A549 (cell line): Measurements from ENCODE around the gene LCE1F. TPM values are rescaled to one million over a fixed set of nuclear protein-coding genes. Genes with fewer than 3 reads are reported as not detected.

Experiments used
- ATAC-seq, 2 experiments: fragments of 200-7000 bp in 1 of 2; fragments of >200 bp in 1 of 2; cut with Nextera tagmentation in 1 of 2; cut with Tn5 transposase in 1 of 2; 3 replicates each; pipeline versions ENCODE4 v1.8.0 to v1.9.1; 2018 to 2020; ENCODE audit warnings: mild to moderate bottlenecking in 1 of 2, moderate library complexity in 1 of 2
- CTCF ChIA-PET: fragments of 300-600 bp; sonication (Branson Sonifier 250); formaldehyde crosslinking; extraction: SDS; loops from one replicate; lab custom pipeline; 2021; ENCODE audit warnings: antibody characterized with exemption, inconsistent platforms; lab: Yijun Ruan, JAX
- POLR2A ChIA-PET: fragments of 350-600 bp; formaldehyde crosslinking; extraction: SDS; loops from one replicate; lab custom pipeline; 2021; ENCODE audit warnings: antibody characterized with exemption, inconsistent platforms; lab: Yijun Ruan, JAX
- DNase-seq, 2 experiments: peaks; one replicate each; pipeline versions ENCODE4 v3.0.0 to v3.0.0-alpha.2; 2011 to 2016; ENCODE audit warnings: low read depth in 1 of 2, low spot score in 1 of 2
- FAIRE-seq: peaks from 2 replicates; lab custom pipeline; 2011; peaks lifted over from hg19 to GRCh38; lab: Jason Lieb, UNC
- H3K27ac ChIP-seq, 2 experiments: fragments of >200 bp; sonication (Bioruptor Twin); formaldehyde crosslinking; 3 replicates each; pipeline ENCODE4 v1.5.1; 2016 to 2017
- H3K4me1 ChIP-seq: fragments of >200 bp; sonication (Bioruptor Twin); formaldehyde crosslinking; 3 replicates; pipeline ENCODE4 v1.6.1; 2016
- H3K4me2 ChIP-seq: fragments of >200 bp; sonication (Bioruptor Twin); formaldehyde crosslinking; 3 replicates; pipeline ENCODE4 v1.6.1; 2016
- H3K4me3 ChIP-seq: fragments of >200 bp; sonication (Bioruptor Twin); formaldehyde crosslinking; 3 replicates; pipeline ENCODE4 v1.5.1; 2016
- H3K9me3 ChIP-seq: fragments of >200 bp; sonication (Bioruptor Twin); formaldehyde crosslinking; 3 replicates; pipeline ENCODE4 v1.6.1; 2016
- BCL3 ChIP-seq: fragments of >200 bp; sonication (Bioruptor Twin); formaldehyde crosslinking; IDR thresholded peaks from 3 replicates; pipeline ENCODE4 v1.6.1; 2016
- BHLHE40 ChIP-seq: IDR thresholded peaks from 2 replicates; pipeline ENCODE4 v1.6.1; 2012; ENCODE audit warnings: low read depth, low read length, inconsistent platforms
- CBX2 ChIP-seq: fragments of 200-600 bp; sonication (generic); IDR thresholded peaks from 2 replicates; pipeline ENCODE4 v1.6.1; 2016; ENCODE audit warnings: low read depth, mild to moderate bottlenecking, borderline replicate concordance
- CTCF ChIP-seq: fragments of >200 bp; sonication (Bioruptor Twin); formaldehyde crosslinking; IDR thresholded peaks from 3 replicates; pipeline ENCODE4 v1.5.1; 2016
- EHMT2 ChIP-seq: fragments of 200-600 bp; sonication (generic); IDR thresholded peaks from 2 replicates; pipeline ENCODE4 v1.6.1; 2016; ENCODE audit warnings: antibody characterized with exemption, low read depth, mild to moderate bottlenecking, moderate library complexity
- EP300 ChIP-seq, 2 experiments: fragments of >200 bp; sonication (Bioruptor Twin); formaldehyde crosslinking; IDR thresholded peaks; 2 replicates in 1 of 2; 3 replicates in 1 of 2; pipeline ENCODE4 v1.6.1; 2016 to 2017
- ESRRA ChIP-seq: fragments of 150-350 bp; IDR thresholded peaks from 2 replicates; pipeline ENCODE4 v1.6.1; 2014; ENCODE audit warnings: mild to moderate bottlenecking, low read length, borderline replicate concordance
- FOSL2 ChIP-seq, 2 experiments: fragments of 450-650 bp in 1 of 2; fragments of >200 bp in 1 of 2; sonication (Bioruptor Twin) in 1 of 2; formaldehyde crosslinking; IDR thresholded peaks; 2 replicates each; pipeline versions ENCODE4 v1.5.0 to v1.6.1; 2016 to 2020; ENCODE audit warnings: mild to moderate bottlenecking in 1 of 2, moderate library complexity in 1 of 2
- GATA3 ChIP-seq: IDR thresholded peaks from 2 replicates; pipeline ENCODE4 v1.6.1; 2012; ENCODE audit warnings: borderline replicate concordance
- HOXA7 ChIP-seq: fragments of 250-450 bp; sonication (Bioruptor Pico); IDR thresholded peaks from 2 replicates; pipeline ENCODE4 v1.5.0; 2020; ENCODE audit warnings: mild to moderate bottlenecking, moderate library complexity
- HOXB13 ChIP-seq: fragments of 250-450 bp; sonication (Bioruptor Pico); IDR thresholded peaks from 2 replicates; pipeline ENCODE4 v1.5.0; 2020; ENCODE audit warnings: low read depth, mild to moderate bottlenecking, moderate library complexity
- HOXB5 ChIP-seq: fragments of 250-450 bp; sonication (Bioruptor Pico); IDR thresholded peaks from 2 replicates; pipeline ENCODE4 v1.5.0; 2020; ENCODE audit warnings: mild to moderate bottlenecking, moderate library complexity
- JUN ChIP-seq, 2 experiments: fragments of >200 bp; sonication (Bioruptor Twin); formaldehyde crosslinking; IDR thresholded peaks; 2 replicates in 1 of 2; 3 replicates in 1 of 2; pipeline ENCODE4 v1.6.1; 2016 to 2017
- KDM5A ChIP-seq: fragments of 200-600 bp; sonication (generic); IDR thresholded peaks from 2 replicates; pipeline ENCODE4 v1.6.1; 2016; ENCODE audit warnings: antibody characterized with exemption, mild to moderate bottlenecking
- MAFK ChIP-seq: fragments of 450-650 bp; IDR thresholded peaks from 2 replicates; pipeline ENCODE4 v1.6.1; 2014; ENCODE audit not compliant: partially characterized antibody
- MAZ ChIP-seq: fragments of 150-350 bp; IDR thresholded peaks from 2 replicates; pipeline ENCODE4 v1.6.1; 2014; ENCODE audit warnings: antibody characterized with exemption, low read depth, low read length, borderline replicate concordance
- MYC ChIP-seq: IDR thresholded peaks from 2 replicates; pipeline ENCODE4 v1.6.1; 2012; ENCODE audit warnings: mild to moderate bottlenecking, inconsistent platforms, low read length, improper control_type of control experiment, borderline replicate concordance
- PBX3 ChIP-seq: IDR thresholded peaks from 2 replicates; pipeline ENCODE4 v1.6.1; 2012
- PHF8 ChIP-seq: fragments of 200-600 bp; sonication (generic); IDR thresholded peaks from 2 replicates; pipeline ENCODE4 v1.6.1; 2016; ENCODE audit warnings: low read depth, mild to moderate bottlenecking, antibody characterized with exemption, moderate library complexity, borderline replicate concordance
- POLR2A ChIP-seq: IDR thresholded peaks from 2 replicates; pipeline ENCODE4 v1.6.1; 2012; ENCODE audit warnings: mild to moderate bottlenecking, low read length
- RNF2 ChIP-seq: fragments of 200-600 bp; sonication (generic); IDR thresholded peaks from 2 replicates; pipeline ENCODE4 v1.6.1; 2016; ENCODE audit warnings: low read depth, mild to moderate bottlenecking, antibody characterized with exemption, moderate library complexity, borderline replicate concordance
- TFCP2L1 ChIP-seq: fragments of 250-450 bp; sonication (Bioruptor Pico); IDR thresholded peaks from 2 replicates; pipeline ENCODE4 v1.5.0; 2021; ENCODE audit warnings: mild to moderate bottlenecking
- TP53 ChIP-seq: fragments of 250-450 bp; sonication (Bioruptor Pico); IDR thresholded peaks from 2 replicates; pipeline ENCODE4 v1.5.0; 2021; ENCODE audit warnings: mild to moderate bottlenecking, moderate library complexity
- USF2 ChIP-seq: fragments of 450-650 bp; IDR thresholded peaks from 2 replicates; pipeline ENCODE4 v1.6.1; 2014; ENCODE audit warnings: antibody characterized with exemption
- WGBS: methylation state at CpG from one replicate; pipeline ENCODE4 v1.1.6; 2017; ENCODE audit errors: missing lambda C conversion rate; 5-methylcytosine and 5-hydroxymethylcytosine counted together
- polyA minus RNA-seq: library from RNA; depleted of rRNA, polyadenylated mRNA; stranded (reverse); fragments of >200 nt; gene quantifications from 2 replicates; pipeline ENCODE4 v1.2.3, GENCODE V29; 2011; rRNA and poly(A)+ RNA removed
- polyA plus RNA-seq, 4 experiments: library from polyadenylated mRNA; depleted of rRNA in 3 of 4; stranded (reverse); fragments of >200 nt; fragmentation: RNase III in 1 of 4; extraction: RNeasy Plus Mini Kit Qiagen cat#74134 plus additional on column Dnase treatment in 1 of 4; gene quantifications; 2 replicates in 3 of 4; 3 replicates in 1 of 4; pipeline ENCODE4 v1.2.3, GENCODE V29; 2011 to 2017

LCE1F gene
- polyA plus RNA-seq (2011; rRNA removed) (not detected in 2 replicates), polyA plus RNA-seq (2017; fragmentation: RNase III; extraction: RNeasy Plus Mini Kit Qiagen cat#74134 plus additional on column Dnase treatment) (not detected in 3 replicates), polyA minus RNA-seq (not detected in 2 replicates)
- polyA plus RNA-seq (2012; cell fraction: cytosol; rRNA removed) = not detected in 2 replicates
- polyA plus RNA-seq (2012; cell fraction: nucleus; rRNA removed) = not detected in 2 replicates

- H3K9me3 ChIP-seq = no peaks in the 10 kb centered on the region
- peak in 1 of 2 experiments; percentile 16 for DNase-seq
- no peak within 1 kb of the TSS for H3K4me2 ChIP-seq
- TF ChIP-seq KDM5A (no peak), FOSL2 (IDR thresholded peaks at IDR 0.05) (no peak), FOSL2 (CRISPR knock-in tag; IDR thresholded peaks at IDR 0.05) (no peak), MAFK (no peak), EHMT2 (no peak), HOXB13 (CRISPR knock-in tag) (no peak), MYC (no peak), RNF2 (no peak), BHLHE40 (no peak), TFCP2L1 (CRISPR knock-in tag) (no peak), POLR2A (no peak), HOXB5 (CRISPR knock-in tag) (no peak), CTCF (no peak)
- no peak within 1 kb of the TSS for H3K4me3 ChIP-seq
- no peak for FAIRE-seq
- 3% methylated on average over 6 of the region's 6 CpGs for WGBS
- no peaks in the 10 kb centered on the region for H3K4me1 ChIP-seq
- H3K27ac ChIP-seq = no peak within 1 kb of the TSS
- POLR2A ChIA-PET = no interaction called here
- ATAC-seq = peak; percentile 59 to 67; a peak in 4 of 6 replicates
- CTCF ChIA-PET = interaction anchor here (0.6 kb wide), 1 partner anchor 410 kb away, joined by 6 read pairs; no protein-coding TSS in a partner anchor
These were observed at the start of gene LCE1F for GRCh38 chr1:152774875-152775274. TSS of gene LCE1F (plus strand) at chr1:152775140. CDS start at chr1:152776372, 1,232 bp downstream.

- no peak for DNase-seq
- no peak overlapping the region for H3K4me2 ChIP-seq
- H3K4me1 ChIP-seq = no peaks in the 10 kb centered on the region
- no peak for ATAC-seq
- no peak overlapping the region for H3K4me3 ChIP-seq
- ChIA-PET CTCF (no interaction called here), POLR2A (no interaction called here)
- no peak for FAIRE-seq
- TF ChIP-seq EP300 (IDR thresholded peaks at IDR 0.05) (no peak), RNF2 (no peak), TP53 (no peak), PHF8 (no peak), TFCP2L1 (CRISPR knock-in tag) (no peak), FOSL2 (IDR thresholded peaks at IDR 0.05) (no peak), FOSL2 (CRISPR knock-in tag; IDR thresholded peaks at IDR 0.05) (no peak), CBX2 (no peak), PBX3 (no peak), JUN (IDR thresholded peaks at IDR 0.05) (no peak), GATA3 (no peak), BCL3 (no peak), ESRRA (no peak), MAZ (no peak), USF2 (no peak), HOXA7 (no peak)
- H3K27ac ChIP-seq = no peak overlapping the region
- H3K9me3 ChIP-seq = no peaks in the 10 kb centered on the region
These were observed 49.7 kb upstream of the LCE1F start for GRCh38 chr1:152725261-152725660.
